Muscle layer of colon (tissue), 2 donors: ENCODE data around the gene OXSR1.
"Not testable (repeated sequence)": the region's sequence is repeated elsewhere in the genome, so short reads cannot be mapped to it uniquely, and the experiment has no call there.

ENCODE experiments used
- H3K27ac ChIP-seq: one replicate; pipeline ENCODE4 v1.7.0; 2013; ENCODE audit warnings: low read depth, mild to moderate bottlenecking, low read length, moderate library complexity
- H3K27me3 ChIP-seq, 2 donors: one replicate each; pipeline ENCODE4 v1.7.0; 2013; ENCODE audit warnings: low read length in 2 of 2, mild to moderate bottlenecking in 2 of 2; ENCODE audit not compliant: insufficient read depth in 2 of 2, control insufficient read depth in 1 of 2
- H3K36me3 ChIP-seq: one replicate; pipeline ENCODE4 v1.7.0; 2013; ENCODE audit warnings: mild to moderate bottlenecking, low read length; ENCODE audit not compliant: insufficient read depth
- H3K4me1 ChIP-seq: one replicate; pipeline ENCODE4 v1.7.0; 2013; ENCODE audit warnings: mild to moderate bottlenecking, low read length; ENCODE audit not compliant: insufficient read depth
- H3K4me3 ChIP-seq, 2 donors: one replicate each; pipeline ENCODE4 v1.7.0; 2013; ENCODE audit warnings: low read length in 2 of 2, low read depth in 1 of 2, mild to moderate bottlenecking in 1 of 2, moderate library complexity in 1 of 2
- H3K9ac ChIP-seq: one replicate; pipeline ENCODE4 v1.7.0; 2013; ENCODE audit warnings: low read length
- H3K9me3 ChIP-seq: one replicate; pipeline ENCODE4 v1.7.0; 2013; ENCODE audit warnings: mild to moderate bottlenecking, low read length
- donor health status: abdominal sarcoma.
- donor health status: Adenocarcinoma of cecum.

Gene OXSR1

GRCh38 chr3:38186781-38187180 is 21.4 kb downstream of the OXSR1 start:
- H3K27me3 ChIP-seq, result no peaks in the 10 kb centered on the region
- peaks cover 6% of the 10 kb centered on the region for H3K36me3 ChIP-seq
- no peak overlapping the region for H3K9ac ChIP-seq
- no peaks in the 10 kb centered on the region for H3K4me1 ChIP-seq
- no peak overlapping the region for H3K27ac ChIP-seq
- no peak overlapping the region for H3K4me3 ChIP-seq
- H3K9me3 ChIP-seq, result no peaks in the 10 kb centered on the region

GRCh38 chr3:38190481-38190881 is 25.1 kb downstream of the OXSR1 start:
- H3K9ac ChIP-seq, result no peak overlapping the region
- no peak overlapping the region for H3K4me3 ChIP-seq
- no peak overlapping the region for H3K27ac ChIP-seq
- H3K4me1 ChIP-seq, result no peaks in the 10 kb centered on the region
- no peaks in the 10 kb centered on the region for H3K9me3 ChIP-seq
- H3K27me3 ChIP-seq, result no peaks in the 10 kb centered on the region
- H3K36me3 ChIP-seq, result peaks cover 6% of the 10 kb centered on the region

DNA sequence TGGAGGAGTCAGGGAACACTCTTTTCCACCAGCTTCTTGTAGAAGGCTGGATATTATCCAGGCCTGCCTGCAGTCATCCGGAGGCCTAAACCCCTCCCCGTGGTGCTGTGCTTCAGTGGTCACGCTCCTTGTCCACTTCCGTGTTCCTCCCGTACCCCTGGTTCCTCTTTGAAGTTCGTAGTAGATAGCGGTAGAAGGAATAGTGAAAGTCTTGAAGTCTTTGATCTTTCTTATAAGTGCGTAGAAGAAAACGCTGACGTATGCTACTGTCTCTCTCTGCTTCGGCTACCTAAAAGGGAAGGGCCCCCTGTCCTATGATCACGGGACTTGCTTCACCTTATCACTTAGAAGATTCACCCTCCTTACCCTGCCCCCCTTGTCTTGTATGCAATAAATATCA is 37.6 kb downstream of the OXSR1 start:
- H3K27ac ChIP-seq, H3K9me3 ChIP-seq, H3K4me3 ChIP-seq, H3K27me3 ChIP-seq, H3K9ac ChIP-seq, H3K4me1 ChIP-seq: not testable (repeated sequence)
- H3K36me3 ChIP-seq, result peaks cover 13% of the 10 kb centered on the region

DNA sequence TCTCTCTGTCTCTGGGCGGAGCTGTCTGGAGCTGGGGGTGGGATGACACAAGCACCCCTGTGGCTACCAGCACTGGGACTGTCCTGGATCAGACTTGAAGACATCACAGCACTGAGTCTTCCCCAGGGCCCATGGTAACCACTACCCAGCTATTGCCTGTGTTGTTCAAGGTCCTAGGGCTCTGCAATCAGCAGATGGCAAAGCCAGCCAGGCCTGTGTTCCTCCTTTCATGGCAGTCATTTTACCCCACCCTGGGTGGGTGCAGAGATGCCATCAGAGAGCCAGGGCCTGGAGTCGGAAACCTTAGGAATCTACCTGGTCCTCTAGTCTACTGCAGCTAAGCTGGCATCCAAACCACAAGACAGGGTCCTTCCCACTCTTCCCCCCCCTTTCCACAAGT is 38.4 kb downstream of the OXSR1 start:
- peaks cover 11% of the 10 kb centered on the region for H3K36me3 ChIP-seq

DNA sequence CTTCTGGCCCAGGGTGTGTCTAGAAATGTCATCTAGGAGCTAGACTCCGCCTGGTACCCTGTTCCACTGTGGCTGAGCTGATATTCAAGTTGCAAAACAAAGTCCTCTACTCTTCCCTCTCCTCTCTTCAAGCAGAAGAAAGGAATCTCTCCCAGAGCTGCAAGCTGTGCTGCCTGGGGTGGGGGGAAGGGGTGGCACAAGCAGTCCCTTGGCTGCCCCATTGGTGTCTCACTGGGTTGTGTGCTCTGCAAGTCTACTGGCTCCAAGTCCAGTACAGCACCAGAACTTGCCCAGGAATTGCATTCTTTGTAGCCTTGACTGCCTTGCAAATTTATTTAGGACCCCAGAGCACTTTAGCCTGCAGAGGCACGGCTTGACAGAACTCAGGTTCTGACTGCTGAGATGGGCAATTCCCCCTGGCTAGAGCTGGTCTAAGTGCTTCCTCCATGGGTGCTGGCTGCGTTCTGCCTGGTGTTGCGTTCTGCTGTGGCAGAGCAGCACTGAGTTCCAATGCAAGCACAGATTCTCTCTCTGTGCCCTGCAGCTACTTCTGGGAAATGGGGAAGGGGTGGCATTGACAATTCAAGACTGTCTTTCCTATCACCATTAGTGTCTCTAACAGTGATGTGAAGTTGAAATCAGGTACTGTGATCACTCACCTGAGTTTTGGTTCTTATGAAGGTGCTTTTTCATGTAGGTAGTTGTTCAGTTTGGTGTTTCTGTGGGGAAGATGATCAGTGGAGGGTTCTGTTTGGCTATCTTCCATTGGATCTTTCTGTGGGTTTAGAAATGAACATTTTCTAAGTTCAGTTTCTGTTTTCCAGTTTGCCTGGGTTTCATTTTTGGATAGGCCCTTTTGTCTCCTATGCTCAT is 39.5 kb downstream of the OXSR1 start:
- Histone ChIP-seq H3K36me3 (peaks cover 5% of the 10 kb centered on the region), H3K27me3 (no peaks in the 10 kb centered on the region), H3K9ac (no peak overlapping the region), H3K4me3 (no peak overlapping the region), H3K4me1 (no peaks in the 10 kb centered on the region), H3K27ac (no peak overlapping the region), H3K9me3 (no peaks in the 10 kb centered on the region)

More for the DNA sequence above, 38.4 kb downstream of the OXSR1 start:
- Histone ChIP-seq H3K27me3 (no peaks in the 10 kb centered on the region), H3K9ac (no peak overlapping the region), H3K27ac (no peak overlapping the region), H3K9me3 (no peaks in the 10 kb centered on the region), H3K4me3 (no peak overlapping the region), H3K4me1 (no peaks in the 10 kb centered on the region)

DNA sequence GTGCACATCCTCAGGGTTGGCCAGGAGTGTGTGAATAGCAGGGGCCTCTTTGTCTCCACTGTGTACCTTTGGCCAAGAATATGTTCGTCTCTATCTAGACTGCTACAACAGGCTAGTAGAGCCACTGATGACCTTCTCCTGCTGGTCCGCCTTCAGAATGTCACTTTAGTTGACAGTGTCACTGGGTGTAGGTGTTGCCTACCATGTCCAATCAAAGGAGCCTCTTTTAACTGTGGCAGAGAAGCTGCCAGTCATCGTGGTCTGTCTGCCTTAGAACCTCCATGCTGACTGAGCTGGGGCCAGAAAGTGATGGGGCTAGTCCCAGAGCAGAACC is 40.1 kb downstream of the OXSR1 start:
- Histone ChIP-seq H3K9me3 (no peaks in the 10 kb centered on the region), H3K36me3 (peaks cover 5% of the 10 kb centered on the region), H3K27ac (no peak overlapping the region), H3K4me1 (no peaks in the 10 kb centered on the region), H3K9ac (no peak overlapping the region), H3K27me3 (no peaks in the 10 kb centered on the region), H3K4me3 (no peak overlapping the region)

DNA sequence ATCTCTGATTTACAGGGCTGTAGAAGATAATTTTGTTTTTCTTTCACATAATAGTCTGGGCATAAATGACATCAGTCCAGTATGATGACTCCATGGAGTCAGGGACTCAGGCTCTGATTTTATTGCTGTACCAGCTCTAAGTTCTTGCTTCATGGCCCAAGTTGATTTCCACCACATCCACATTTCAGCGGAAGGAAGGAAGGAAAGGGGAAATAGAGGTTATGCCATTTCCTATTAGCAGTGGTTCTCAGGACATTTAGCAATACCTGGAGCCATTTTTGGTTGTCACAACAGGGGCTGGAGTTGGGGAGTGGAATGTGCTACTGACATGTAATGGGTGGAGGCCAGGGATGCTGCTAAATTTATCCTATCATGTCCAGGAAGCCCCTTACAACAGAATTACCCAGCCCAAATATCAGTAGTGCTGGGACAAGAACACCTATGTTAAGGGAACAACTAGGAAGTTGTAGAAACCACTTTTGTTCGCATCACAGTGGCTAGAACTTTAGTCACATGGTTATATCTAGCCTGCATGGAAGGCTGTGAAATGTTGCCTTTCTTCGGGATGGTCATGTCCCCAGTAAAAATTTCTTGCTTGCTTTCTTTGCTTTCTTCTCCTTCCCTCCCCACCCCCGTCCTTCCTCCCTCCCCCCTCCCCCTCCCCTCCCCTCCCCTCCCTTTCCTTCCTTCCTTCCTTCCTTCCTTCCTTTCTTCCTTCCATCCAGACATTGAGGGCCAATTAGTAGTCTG is 42.1 kb downstream of the OXSR1 start:
- Histone ChIP-seq H3K9ac (no peak overlapping the region), H3K9me3 (no peaks in the 10 kb centered on the region), H3K36me3 (peaks cover 5% of the 10 kb centered on the region), H3K4me3 (no peak overlapping the region), H3K4me1 (no peaks in the 10 kb centered on the region), H3K27ac (no peak overlapping the region), H3K27me3 (no peaks in the 10 kb centered on the region)

DNA sequence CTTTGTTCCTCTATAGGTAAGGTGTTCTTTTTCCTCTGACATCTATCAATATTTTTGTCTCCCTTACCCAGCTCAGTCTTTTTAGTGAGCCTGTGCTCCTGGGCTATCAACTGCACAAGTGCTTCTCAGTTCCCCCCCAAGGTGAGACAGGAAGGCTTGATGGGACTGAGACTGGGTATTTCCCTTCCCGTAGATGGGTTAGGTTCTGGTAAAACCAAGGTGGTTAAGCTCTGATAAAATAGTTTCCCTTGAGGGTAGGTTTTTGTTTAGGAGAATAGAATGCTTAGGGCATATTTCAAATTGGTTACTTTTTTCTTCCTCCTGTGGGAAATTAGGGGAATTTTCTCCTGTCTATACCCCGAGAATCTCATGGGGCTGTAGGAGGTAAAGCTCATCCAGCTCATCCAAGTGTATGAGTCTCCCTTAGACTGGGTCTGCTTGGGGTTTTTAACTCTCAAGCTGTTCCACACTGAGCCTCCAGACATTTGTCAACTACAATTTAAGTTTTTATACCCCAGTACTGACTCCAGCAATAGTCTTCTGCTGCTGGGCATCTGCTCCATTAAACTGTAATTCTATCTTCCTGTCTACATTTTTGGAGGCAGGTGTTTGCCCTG is 44.9 kb downstream of the OXSR1 start:
- Histone ChIP-seq H3K9ac (no peak overlapping the region), H3K27me3 (no peaks in the 10 kb centered on the region), H3K36me3 (peaks cover 4% of the 10 kb centered on the region), H3K4me3 (no peak overlapping the region), H3K27ac (no peak overlapping the region), H3K4me1 (no peaks in the 10 kb centered on the region), H3K9me3 (no peaks in the 10 kb centered on the region)

- Histone ChIP-seq H3K27ac (no peak overlapping the region), H3K9ac (no peak overlapping the region), H3K27me3 (no peaks in the 10 kb centered on the region)
These were observed 46.8 kb downstream of the OXSR1 start for GRCh38 chr3:38212141-38212540.

DNA sequence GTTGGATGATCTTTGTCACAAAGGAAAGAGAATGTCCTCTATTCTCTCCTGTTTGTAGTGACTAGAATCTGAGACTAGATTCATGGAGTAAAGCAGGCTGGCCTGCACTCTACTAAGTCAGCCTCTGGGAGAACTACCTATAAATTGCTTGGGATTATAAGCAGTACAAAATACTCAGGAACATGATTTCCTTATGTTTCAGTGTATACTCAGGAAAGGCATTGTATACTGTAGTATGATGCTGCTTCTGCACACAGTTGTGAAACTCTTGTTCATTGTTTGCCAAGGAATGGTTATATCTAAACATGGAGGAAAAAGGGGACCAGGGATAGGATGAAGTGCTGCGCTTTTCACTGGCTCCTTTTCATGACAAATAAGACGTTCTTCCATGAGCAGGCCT is 49.2 kb downstream of the OXSR1 start:
- peaks cover 6% of the 10 kb centered on the region for H3K36me3 ChIP-seq
- H3K27me3 ChIP-seq, result no peaks in the 10 kb centered on the region
- no peak overlapping the region for H3K27ac ChIP-seq
- H3K9me3 ChIP-seq, result no peaks in the 10 kb centered on the region
- H3K9ac ChIP-seq, result no peak overlapping the region
- no peaks in the 10 kb centered on the region for H3K4me1 ChIP-seq
- no peak overlapping the region for H3K4me3 ChIP-seq

More at GRCh38 chr3:38212141-38212540, 46.8 kb downstream of the OXSR1 start:
- no peaks in the 10 kb centered on the region for H3K4me1 ChIP-seq
- peaks cover 4% of the 10 kb centered on the region for H3K36me3 ChIP-seq
- H3K9me3 ChIP-seq, result no peaks in the 10 kb centered on the region
- no peak overlapping the region for H3K4me3 ChIP-seq

DNA sequence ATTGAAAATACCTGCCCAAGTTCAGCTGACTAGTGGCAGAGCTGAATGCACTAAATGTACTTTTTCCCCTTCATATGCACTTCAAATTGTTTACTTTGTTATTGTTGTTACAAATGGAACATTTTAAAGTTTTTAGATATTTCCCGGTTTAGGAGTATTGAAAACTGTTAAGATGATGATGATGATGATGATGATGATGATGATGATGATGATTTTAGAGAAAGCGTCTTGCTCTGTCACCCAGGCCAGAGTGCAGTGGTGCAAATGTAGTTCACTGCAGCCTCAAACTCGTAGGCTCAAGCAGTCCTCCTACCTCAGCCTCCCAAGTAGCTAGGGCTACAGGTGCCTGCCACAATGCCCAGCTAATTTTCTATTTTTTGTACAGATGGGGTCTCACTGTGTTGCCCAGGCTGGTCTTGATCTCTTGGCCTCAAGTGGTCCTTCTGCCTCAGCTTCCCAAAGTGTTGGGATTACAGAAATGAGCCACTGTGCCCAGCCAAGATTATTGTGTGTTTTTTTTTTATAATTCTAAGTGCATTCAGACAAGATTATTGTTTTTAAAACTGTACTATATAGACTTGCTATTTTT is 54.4 kb downstream of the OXSR1 start:
- Histone ChIP-seq H3K4me3 (no peak overlapping the region), H3K9ac (no peak overlapping the region), H3K36me3 (peaks cover 20% of the 10 kb centered on the region), H3K27ac (no peak overlapping the region), H3K9me3 (no peaks in the 10 kb centered on the region), H3K27me3 (no peaks in the 10 kb centered on the region), H3K4me1 (no peaks in the 10 kb centered on the region)
